A673 (cell line): ENCODE data around the gene ACSL6. TPM values are rescaled to one million over a fixed set of nuclear protein-coding genes. Genes with fewer than 3 reads are reported as not detected.
A peak's percentile ranks its signal among the peaks of the same experiment; 100 is the strongest.

Experiments used
- BruUV-seq: library from RNA; stranded (reverse); fragments of 400-500 nt; replicated peaks from 2 replicates; lab custom pipeline; 2021; lab: Mats Ljungman, UMichigan
- CTCF ChIA-PET: fragments of 300-600 bp; sonication (Branson Sonifier 250); formaldehyde crosslinking; loops from one replicate; lab custom pipeline; 2022; ENCODE audit warnings: antibody characterized with exemption; lab: Charles Lee
- POLR2A ChIA-PET: fragments of 300-600 bp; sonication (Branson Sonifier 250); formaldehyde crosslinking; loops from one replicate; lab custom pipeline; 2022; ENCODE audit warnings: antibody characterized with exemption; ENCODE audit not compliant: low non-redundant PET; lab: Charles Lee
- DNase-seq: peaks from one replicate; pipeline ENCODE4 v3.0.0-alpha.2; 2015; ENCODE audit warnings: low spot score
- H3K27ac ChIP-seq: fragments of 200-600 bp; sonication (generic); 2 replicates; pipeline ENCODE4 v1.5.1; 2016; ENCODE audit warnings: mixed run types, low read depth, mild to moderate bottlenecking, mixed read lengths, antibody characterized with exemption, low read length; ENCODE audit not compliant: poor library complexity, severe bottlenecking
- H3K27me3 ChIP-seq: fragments of 200-600 bp; sonication (generic); replicated peaks from 2 replicates; pipeline ENCODE4 v1.6.1; 2017; ENCODE audit warnings: mixed run types, low read depth, mild to moderate bottlenecking, mixed read lengths, antibody characterized with exemption, low read length; ENCODE audit not compliant: insufficient read depth, poor library complexity
- H3K36me3 ChIP-seq: fragments of 200-600 bp; sonication (generic); 2 replicates; pipeline ENCODE4 v1.6.1; 2016; ENCODE audit warnings: mixed run types, mild to moderate bottlenecking, mixed read lengths, antibody characterized with exemption, low read length; ENCODE audit not compliant: insufficient read depth, poor library complexity, severe bottlenecking
- H3K4me1 ChIP-seq: fragments of 200-600 bp; sonication (generic); 2 replicates; pipeline ENCODE4 v1.6.1; 2017; ENCODE audit warnings: mixed run types, mild to moderate bottlenecking, mixed read lengths, antibody characterized with exemption, low read length; ENCODE audit not compliant: insufficient read depth, poor library complexity, severe bottlenecking
- H3K4me3 ChIP-seq: fragments of 200-600 bp; sonication (generic); 2 replicates; pipeline ENCODE4 v1.5.1; 2016; ENCODE audit warnings: low read depth, mixed run types, mild to moderate bottlenecking, mixed read lengths, low read length; ENCODE audit not compliant: poor library complexity, severe bottlenecking
- H3K9me3 ChIP-seq: fragments of 200-600 bp; sonication (generic); 2 replicates; pipeline ENCODE4 v1.6.1; 2016; ENCODE audit warnings: mixed run types, low read depth, mild to moderate bottlenecking, mixed read lengths, antibody characterized with exemption, low read length; ENCODE audit not compliant: poor library complexity, severe bottlenecking
- CTCF ChIP-seq: fragments of 300-800, 200-600 bp; sonication (generic); conservative IDR thresholded peaks from 2 replicates; pipeline ENCODE4 v1.5.1; 2017; ENCODE audit warnings: low read depth, mild to moderate bottlenecking, antibody characterized with exemption, low read length, moderate library complexity, mixed read lengths
- EZH2 ChIP-seq: fragments of 200-600 bp; sonication (generic); IDR thresholded peaks from 2 replicates; pipeline ENCODE4 v1.6.1; 2017; ENCODE audit warnings: borderline replicate concordance, low read depth, mild to moderate bottlenecking, mixed read lengths, antibody characterized with exemption, low read length; ENCODE audit not compliant: poor library complexity, severe bottlenecking
- intact Hi-C: fragments of 100-400 bp; cut with micrococcal nuclease; formaldehyde crosslinking; loops from one replicate; pipeline ENCODE4 v1.10.0; 2022; ENCODE audit not compliant: unreplicated experiment
- total RNA-seq: library from RNA; stranded (reverse); gene quantifications from 2 replicates; pipeline ENCODE4 v1.2.3, GENCODE V29; 2021

The ACSL6 gene
- total RNA-seq, 1 experiment from 2014 or later, result not detected

DNA sequence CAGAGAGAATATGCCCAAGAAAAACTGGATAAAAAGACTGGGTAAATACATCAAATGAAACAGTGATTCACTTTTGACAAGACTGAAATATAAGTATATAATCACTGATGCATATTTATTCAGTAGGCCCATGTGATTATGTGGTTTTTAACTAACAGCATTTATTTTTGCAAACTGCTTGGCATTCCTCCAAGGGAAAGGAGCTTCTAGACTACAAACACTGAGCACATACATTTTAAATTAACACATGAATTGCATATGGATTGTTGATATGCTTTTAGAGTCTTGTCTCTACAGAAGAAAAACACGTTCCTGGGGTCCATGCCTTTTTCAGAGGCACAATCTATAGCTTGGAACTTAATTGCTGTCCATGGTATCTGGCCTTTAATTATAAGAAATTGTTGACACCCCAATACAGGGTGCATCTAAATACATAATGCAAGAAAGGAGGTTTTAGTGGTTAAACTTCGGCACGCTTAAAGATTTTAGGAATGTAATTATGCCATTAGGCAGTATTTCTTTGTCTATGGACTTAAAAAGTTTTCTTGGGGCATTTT is 59.1 kb downstream of the ACSL6 start:
- peak; percentile 13 for DNase-seq
- no peaks in the 10 kb centered on the region for H3K27me3 ChIP-seq
- POLR2A ChIA-PET, result no interaction called here
- no peaks in the 10 kb centered on the region for H3K9me3 ChIP-seq
- TF ChIP-seq CTCF (no peak), EZH2 (no peak)
- BruUV-seq, result no TSS peak
- peaks cover 6% of the 10 kb centered on the region for H3K4me1 ChIP-seq
- no peaks in the 10 kb centered on the region for H3K36me3 ChIP-seq
- CTCF ChIA-PET, result no interaction called here
- H3K27ac ChIP-seq, result no peak overlapping the region
- no peak overlapping the region for H3K4me3 ChIP-seq
- intact Hi-C loops, result no loop called here

- no peak for DNase-seq
- intact Hi-C loops, result no loop called here
- TF ChIP-seq EZH2 (no peak), CTCF (no peak)
- Histone ChIP-seq H3K27ac (no peak overlapping the region), H3K9me3 (no peaks in the 10 kb centered on the region), H3K4me1 (peaks cover 6% of the 10 kb centered on the region), H3K4me3 (no peak overlapping the region), H3K36me3 (no peaks in the 10 kb centered on the region), H3K27me3 (no peaks in the 10 kb centered on the region)
- CTCF ChIA-PET, result no interaction called here
- POLR2A ChIA-PET, result no interaction called here
- BruUV-seq, result no TSS peak
These were observed 60.8 kb downstream of the ACSL6 start for GRCh38 chr5:131950706-131951105.

- Histone ChIP-seq H3K4me3 (no peak overlapping the region), H3K4me1 (peaks cover 4% of the 10 kb centered on the region), H3K27me3 (no peaks in the 10 kb centered on the region), H3K36me3 (no peaks in the 10 kb centered on the region), H3K9me3 (no peaks in the 10 kb centered on the region), H3K27ac (no peak overlapping the region)
- intact Hi-C loops, result no loop called here
- no TSS peak for BruUV-seq
- CTCF ChIA-PET, result no interaction called here
- TF ChIP-seq CTCF (no peak), EZH2 (no peak)
- no peak for DNase-seq
- POLR2A ChIA-PET, result no interaction called here
These were observed 64.0 kb downstream of the ACSL6 start for GRCh38 chr5:131947445-131947844.
